Aorta (tissue), 5 donors: ENCODE results near the gene SHOX. TPM values are rescaled to one million over a fixed set of nuclear protein-coding genes. Genes with fewer than 3 reads are reported as not detected.

Experiments used
- ATAC-seq: fragments of 200-7000 bp; cut with Tn5 transposase; one replicate; pipeline ENCODE4 v1.9.1; 2022; ENCODE audit warnings: moderate library complexity; ENCODE audit not compliant: low FRiP score
- DNase-seq, 2 donors: peaks; one replicate each; pipeline ENCODE4 v3.0.0-alpha.2; 2020
- H3K27ac ChIP-seq, 2 donors: one replicate each; pipeline ENCODE4 v1.5.1; 2013; ENCODE audit warnings: low read length in 2 of 2, mild to moderate bottlenecking in 2 of 2, moderate library complexity in 2 of 2, control low read depth in 1 of 2, inconsistent platforms in 1 of 2, low read depth in 1 of 2
- H3K27me3 ChIP-seq, 2 donors: one replicate each; pipeline ENCODE4 v1.6.1; 2013; ENCODE audit warnings: control low read depth in 1 of 2, low read length in 1 of 2, mild to moderate bottlenecking in 1 of 2, moderate library complexity in 1 of 2; ENCODE audit not compliant: insufficient read depth in 2 of 2, control insufficient read depth in 1 of 2
- H3K36me3 ChIP-seq, 2 donors: one replicate each; pipeline ENCODE4 v1.6.1; 2013; ENCODE audit warnings: control low read depth in 1 of 2, low read length in 1 of 2, mild to moderate bottlenecking in 1 of 2; ENCODE audit not compliant: insufficient read depth in 2 of 2, control insufficient read depth in 1 of 2
- H3K4me1 ChIP-seq, 2 donors: one replicate each; pipeline ENCODE4 v1.6.1; 2013; ENCODE audit warnings: low read length in 2 of 2, control low read depth in 1 of 2, mild to moderate bottlenecking in 1 of 2, moderate library complexity in 1 of 2; ENCODE audit not compliant: insufficient read depth in 2 of 2, control insufficient read depth in 1 of 2
- H3K4me3 ChIP-seq, 2 donors: one replicate each; pipeline ENCODE4 v1.5.1; 2013; ENCODE audit warnings: low read length in 2 of 2, control low read depth in 1 of 2, mild to moderate bottlenecking in 1 of 2
- H3K9me3 ChIP-seq: one replicate; pipeline ENCODE4 v1.6.1; 2013; ENCODE audit warnings: mild to moderate bottlenecking, low read length; ENCODE audit not compliant: control insufficient read depth
- WGBS, 2 donors: extraction: QIAGEN DNeasy Blood & Tissue Kit; methylation state at CpG; one replicate each; pipeline ENCODE4 v1.1.7; 2013; 5-methylcytosine and 5-hydroxymethylcytosine counted together
- intact Hi-C, 2 donors: fragments of 100-400 bp; cut with DNase I; formaldehyde crosslinking; loops; one replicate each; pipeline versions ENCODE4 v1.14.2 to v1.15.0; 2022
- polyA plus RNA-seq, 2 donors: library from polyadenylated mRNA; stranded (reverse); fragments of 200-250 nt; gene quantifications; one replicate each; pipeline ENCODE4 v1.2.3, GENCODE V29; 2013
- total RNA-seq, 2 donors: library from RNA; stranded (reverse); fragmentation: NEBNext Ultra II Directional; extraction: Animal tissue kit (Norgen Biotek cat#: 25700); gene quantifications; one replicate each; pipeline ENCODE4 v1.2.1, GENCODE V29; 2021
- donor health status: healthy with polysubstance abuse.
- donor health status: Bipolar disorder and iron deficiency.
- donor health status: DM: no; HTN: no; CAD: no.
- donor health status: DM: no; HTN: no; CAD: no.
- donor health status: DM: yes; HTN: yes; CAD: no.

Gene SHOX
- total and polyA plus RNA-seq, 4 donors: 0.13 TPM; not detected in 3

DNA sequence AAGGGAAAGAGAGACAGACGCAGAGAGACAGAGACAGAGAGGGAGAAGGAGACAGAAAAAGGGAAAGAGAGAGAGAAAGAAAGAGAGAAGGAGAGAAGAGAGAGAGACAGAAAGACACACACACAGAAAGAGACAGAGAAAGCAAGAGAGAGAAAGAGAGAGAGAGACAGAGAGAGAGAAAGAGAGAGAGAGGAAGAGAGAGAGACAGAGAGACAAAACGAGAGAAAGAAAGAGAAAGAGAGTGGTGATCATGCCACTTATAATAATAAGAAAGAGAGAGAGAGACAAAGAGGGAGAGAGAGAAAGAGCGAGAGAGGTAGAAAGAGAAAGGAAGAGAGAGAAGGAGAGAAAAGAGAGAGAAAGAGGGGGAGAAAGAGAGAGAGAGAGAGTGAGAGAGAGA is 51.4 kb downstream of the SHOX start:
- ATAC-seq (no peak), DNase-seq (no peak)
- intact Hi-C loops: no loop called here
- WGBS, 2 donors: 89 to 94% methylated on average over 3 of the region's 3 CpGs
- Histone ChIP-seq H3K9me3 (peaks cover 2% of the 10 kb centered on the region), H3K4me1 (no peaks in the 10 kb centered on the region), H3K27ac (no peak overlapping the region), H3K27me3 (no peaks in the 10 kb centered on the region), H3K4me3 (no peak overlapping the region), H3K36me3 (no peaks in the 10 kb centered on the region)

DNA sequence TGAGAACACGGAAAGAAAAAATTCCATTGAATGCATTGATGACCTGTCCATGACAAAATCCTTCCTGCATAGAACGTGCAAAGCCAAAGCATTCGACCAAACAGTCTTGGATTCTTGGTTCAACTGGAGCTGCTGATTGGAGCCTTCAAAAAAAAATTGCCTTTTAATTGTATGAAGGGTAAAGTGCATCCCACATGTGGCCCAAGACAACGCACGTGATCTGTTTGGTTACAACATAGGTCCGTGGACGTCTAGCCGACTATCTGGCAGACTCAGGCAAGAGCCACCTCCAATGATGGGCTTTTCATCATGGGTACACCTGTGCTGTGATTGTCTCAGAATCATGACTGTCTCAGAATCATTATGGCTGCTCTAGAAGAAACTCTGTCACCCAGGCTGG is 52.3 kb downstream of the SHOX start:
- DNase-seq (no peak), ATAC-seq (no peak)
- no peak overlapping the region for H3K4me3 ChIP-seq
- intact Hi-C loops: no loop called here
- 83 to 86% methylated on average over 8 of the region's 8 CpGs for WGBS, 2 donors
- no peak overlapping the region for H3K27ac ChIP-seq
- no peaks in the 10 kb centered on the region for H3K36me3 ChIP-seq
- H3K9me3 ChIP-seq: peaks cover 2% of the 10 kb centered on the region
- H3K27me3 ChIP-seq: no peaks in the 10 kb centered on the region
- no peaks in the 10 kb centered on the region for H3K4me1 ChIP-seq

DNA sequence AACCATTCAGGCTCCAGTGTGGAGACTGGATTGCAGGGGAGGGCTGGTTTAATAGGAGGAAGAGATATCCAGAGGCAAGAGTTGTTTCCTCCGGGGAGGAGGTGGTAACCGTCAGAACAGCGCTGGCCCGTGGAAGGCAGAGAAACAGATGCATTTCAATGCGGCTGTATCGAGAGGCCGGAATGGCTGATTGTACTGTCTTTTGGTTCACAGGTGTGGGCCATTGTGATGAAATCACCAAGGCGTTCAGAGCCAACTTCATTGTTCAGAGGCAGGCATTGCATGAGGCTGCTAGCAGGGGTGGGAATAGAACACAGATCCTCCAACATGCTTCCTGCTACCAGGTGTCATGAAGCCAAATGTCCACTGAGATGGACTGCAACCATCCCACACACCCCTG is 53.0 kb downstream of the SHOX start:
- Histone ChIP-seq H3K4me3 (no peak overlapping the region), H3K9me3 (peaks cover 2% of the 10 kb centered on the region), H3K27ac (no peak overlapping the region), H3K4me1 (no peaks in the 10 kb centered on the region), H3K27me3 (no peaks in the 10 kb centered on the region), H3K36me3 (no peaks in the 10 kb centered on the region)
- ATAC-seq (no peak), DNase-seq (no peak)
- intact Hi-C loops: no loop called here
- WGBS, 2 donors: 64 to 65% methylated on average over 8 of the region's 8 CpGs

DNA sequence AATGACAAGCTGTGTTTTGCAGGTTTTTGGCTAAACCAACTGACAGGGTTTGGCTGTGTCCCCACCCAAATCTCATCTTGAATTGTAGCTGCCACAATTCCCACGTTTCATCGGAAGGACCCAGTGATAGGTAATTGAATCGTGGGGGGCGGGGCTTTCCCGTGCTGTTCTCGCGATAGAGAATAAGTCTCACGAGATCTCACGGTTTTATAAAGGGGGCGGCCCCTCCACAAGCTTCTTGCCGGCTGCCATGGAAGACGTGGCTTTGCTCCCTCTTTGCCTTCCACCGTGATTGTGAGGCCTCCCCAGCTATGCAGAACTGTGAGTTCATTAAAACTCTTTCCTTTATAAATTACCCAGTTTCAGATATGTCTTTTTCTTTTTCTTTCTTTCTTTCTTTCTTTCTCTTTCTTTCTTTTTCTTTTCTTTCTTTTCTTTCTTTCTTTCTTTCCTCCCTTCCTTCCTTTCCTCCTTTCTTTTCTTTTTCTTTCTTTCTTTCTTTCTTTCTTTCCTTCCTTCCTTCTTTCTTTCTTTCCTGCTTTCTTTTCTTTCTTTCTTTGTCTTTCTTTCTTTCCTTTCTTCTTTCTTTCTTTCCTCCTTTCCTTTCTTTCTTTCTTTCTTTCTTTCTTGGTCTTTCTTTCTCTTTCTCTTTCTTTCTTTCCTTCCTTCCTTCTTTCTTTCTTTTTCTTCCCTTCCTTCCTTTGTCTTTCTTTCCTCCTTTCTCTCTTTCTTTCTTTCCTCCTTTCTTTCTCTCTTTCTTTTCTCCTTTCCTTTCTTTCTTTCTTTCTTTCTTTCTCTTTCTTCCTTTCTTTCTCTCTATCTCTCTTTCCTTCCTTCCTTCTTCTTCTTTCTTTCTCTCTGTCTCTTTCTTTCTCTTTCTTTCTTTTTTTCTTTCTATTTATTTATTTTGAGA is 54.8 kb downstream of the SHOX start:
- Histone ChIP-seq H3K4me1 (no peaks in the 10 kb centered on the region), H3K27ac (no peak overlapping the region), H3K36me3 (no peaks in the 10 kb centered on the region), H3K4me3 (no peak overlapping the region), H3K27me3 (no peaks in the 10 kb centered on the region), H3K9me3 (peaks cover 2% of the 10 kb centered on the region)
- ATAC-seq (no peak), DNase-seq (no peak)
- intact Hi-C loops: no loop called here
- 84 to 86% methylated on average over 13 of the region's 13 CpGs for WGBS, 2 donors

DNA sequence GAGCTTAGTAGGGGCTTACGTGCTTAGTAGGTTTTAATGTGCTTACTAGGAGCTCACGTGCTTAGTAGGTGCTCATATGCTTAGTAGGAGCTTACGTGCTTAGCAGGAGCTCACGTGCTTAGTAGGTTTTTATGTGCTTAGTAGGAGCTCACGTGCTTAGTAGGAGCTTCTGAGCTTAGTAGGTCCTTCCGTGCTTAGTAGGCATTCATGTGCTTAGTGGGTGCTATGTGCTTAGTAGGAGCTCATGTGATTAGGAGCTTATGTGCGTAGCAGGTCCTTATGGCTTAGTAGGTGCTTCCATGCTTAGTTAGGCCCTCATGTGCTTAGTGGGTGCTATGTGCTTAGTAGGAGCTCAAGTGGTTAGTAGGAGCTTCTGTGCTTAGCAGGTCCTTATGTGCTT is 59.4 kb downstream of the SHOX start:
- intact Hi-C loops: no loop called here
- no peak overlapping the region for H3K4me3 ChIP-seq
- no peak for ATAC-seq
- 90 to 91% methylated on average over 7 of the region's 7 CpGs for WGBS, 2 donors
- H3K9me3 ChIP-seq: peaks cover 2% of the 10 kb centered on the region
- no peaks in the 10 kb centered on the region for H3K27me3 ChIP-seq
- H3K27ac ChIP-seq: no peak overlapping the region
- DNase-seq: no peak
- H3K36me3 ChIP-seq: no peaks in the 10 kb centered on the region
- no peaks in the 10 kb centered on the region for H3K4me1 ChIP-seq

DNA sequence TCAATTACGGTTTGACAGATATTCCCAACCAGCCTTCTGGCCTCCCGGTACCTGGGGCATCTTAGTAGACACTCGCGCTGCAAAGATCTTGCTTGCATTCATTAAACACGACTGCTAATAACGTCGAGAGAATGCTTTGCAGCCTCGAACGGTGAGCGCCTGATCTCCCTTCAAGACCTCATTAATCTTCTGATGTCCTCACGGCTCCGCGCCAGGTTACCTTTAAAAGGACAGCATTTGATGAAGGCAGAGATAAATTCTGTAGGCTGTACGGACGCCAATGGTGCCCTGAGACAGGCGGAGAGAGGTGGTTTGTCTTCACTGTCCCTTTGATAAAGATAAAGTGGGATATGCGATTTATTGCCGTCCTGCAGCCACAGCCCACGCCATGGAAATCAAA is 64.2 kb downstream of the SHOX start:
- WGBS, 2 donors: 76 to 79% methylated on average over 19 of the region's 19 CpGs
- Histone ChIP-seq H3K27me3 (no peaks in the 10 kb centered on the region), H3K9me3 (peaks cover 9% of the 10 kb centered on the region), H3K27ac (no peak overlapping the region), H3K36me3 (no peaks in the 10 kb centered on the region), H3K4me3 (no peak overlapping the region), H3K4me1 (no peaks in the 10 kb centered on the region)
- intact Hi-C loops: no loop called here
- ATAC-seq: no peak
- DNase-seq: no peak

DNA sequence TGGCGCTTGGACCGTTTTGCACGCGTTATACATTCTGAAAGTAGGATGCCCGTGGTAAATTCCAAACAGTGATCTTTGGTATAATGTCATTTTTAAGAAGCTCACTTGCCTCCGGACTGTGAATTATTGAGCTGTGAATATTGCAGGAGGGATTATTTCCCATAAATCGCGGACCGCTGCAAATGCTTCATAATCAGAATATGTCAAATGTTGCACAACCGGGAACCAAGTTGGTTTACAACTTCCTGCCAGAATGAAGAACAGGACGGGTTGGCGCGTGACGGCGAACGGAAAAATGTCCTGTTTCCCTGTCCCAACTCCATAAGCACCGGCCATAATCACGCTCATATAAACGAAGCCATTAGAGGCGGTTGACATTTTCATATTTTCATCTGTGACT is 67.6 kb downstream of the SHOX start:
- 46 to 52% methylated on average over 20 of the region's 20 CpGs for WGBS, 2 donors
- Histone ChIP-seq H3K27ac (no peak overlapping the region), H3K4me3 (no peak overlapping the region), H3K9me3 (peaks cover 11% of the 10 kb centered on the region), H3K4me1 (no peaks in the 10 kb centered on the region), H3K27me3 (no peaks in the 10 kb centered on the region), H3K36me3 (no peaks in the 10 kb centered on the region)
- DNase-seq (no peak), ATAC-seq (no peak)
- intact Hi-C loops: no loop called here

DNA sequence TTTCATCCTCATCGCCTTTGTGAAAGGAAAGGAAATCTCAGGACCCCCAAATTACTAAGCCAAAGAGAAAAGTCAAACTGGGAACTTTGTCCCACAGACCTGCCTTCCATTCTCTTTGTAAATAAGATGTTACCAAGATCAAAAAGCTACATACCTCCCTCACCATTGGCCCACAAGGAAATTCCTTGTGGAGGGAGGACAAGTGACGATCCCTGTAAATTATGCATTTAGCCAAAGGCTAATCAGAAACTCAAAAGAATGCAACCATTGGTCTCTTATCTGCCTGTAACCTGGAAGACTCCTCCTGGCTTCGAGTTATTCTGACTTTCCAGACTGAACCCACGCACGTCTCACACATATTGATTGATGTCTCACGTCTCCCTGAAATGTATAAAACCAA is 70.3 kb downstream of the SHOX start:
- Histone ChIP-seq H3K27me3 (no peaks in the 10 kb centered on the region), H3K36me3 (no peaks in the 10 kb centered on the region), H3K4me1 (no peaks in the 10 kb centered on the region), H3K9me3 (peaks cover 5% of the 10 kb centered on the region), H3K4me3 (no peak overlapping the region), H3K27ac (no peak overlapping the region)
- DNase-seq: no peak
- ATAC-seq: no peak
- intact Hi-C loops: no loop called here
- WGBS, 2 donors: 43 to 48% methylated on average over 6 of the region's 6 CpGs

DNA sequence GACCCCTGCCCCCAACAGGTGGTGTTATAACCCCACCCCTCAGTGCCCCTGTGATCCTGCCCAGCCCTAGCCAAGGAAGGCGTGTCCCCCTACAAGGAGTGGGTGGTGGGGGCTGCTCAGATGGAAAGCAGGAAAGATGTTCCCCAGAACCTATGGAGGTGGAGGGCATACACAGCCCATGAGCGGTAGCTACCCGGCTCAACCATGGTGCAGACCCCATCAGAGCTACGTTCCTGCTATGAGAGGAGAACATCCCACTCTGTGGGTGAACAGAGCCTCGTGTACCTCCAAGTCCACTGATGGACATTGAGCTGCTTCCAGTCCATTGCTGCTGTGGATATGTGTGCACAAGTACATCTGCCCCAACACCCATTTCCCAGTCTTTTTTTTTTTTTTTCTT is 71.1 kb downstream of the SHOX start:
- no peak for DNase-seq
- WGBS, 2 donors: 81 to 86% methylated on average over 5 of the region's 5 CpGs
- intact Hi-C loops: no loop called here
- Histone ChIP-seq H3K36me3 (no peaks in the 10 kb centered on the region), H3K4me1 (no peaks in the 10 kb centered on the region), H3K27ac (no peak overlapping the region), H3K27me3 (no peaks in the 10 kb centered on the region), H3K4me3 (no peak overlapping the region), H3K9me3 (peaks cover 3% of the 10 kb centered on the region)
- no peak for ATAC-seq
